H1 (cell line): ENCODE data around the gene COA1. TPM values are rescaled to one million over a fixed set of nuclear protein-coding genes. Genes with fewer than 3 reads are reported as not detected.

Experiments
- CTCF ChIA-PET: fragments of 300-600 bp; sonication (Branson Sonifier 250); formaldehyde crosslinking; loops from one replicate; lab custom pipeline; 2021; ENCODE audit not compliant: partially characterized antibody; lab: Charles Lee
- POLR2A ChIA-PET: fragments of 300-600 bp; sonication (Branson Sonifier 250); formaldehyde crosslinking; loops from one replicate; lab custom pipeline; 2021; ENCODE audit warnings: inconsistent platforms; ENCODE audit not compliant: partially characterized antibody; lab: Charles Lee
- DNase-seq, 2 experiments: peaks; one replicate each; pipeline versions ENCODE4 v3.0.0 to v3.0.0-alpha.2; 2010 to 2022; ENCODE audit warnings: low spot score in 2 of 2, low read depth in 1 of 2, mixed read lengths in 1 of 2
- FAIRE-seq: peaks from 2 replicates; lab custom pipeline; 2011; peaks lifted over from hg19 to GRCh38; lab: Jason Lieb, UNC
- H2AFZ ChIP-seq: 2 replicates; pipeline ENCODE4 v1.8.1; 2012; ENCODE audit warnings: low read length, inconsistent platforms
- H2AK5ac ChIP-seq: 2 replicates; pipeline ENCODE4 v1.6.1; 2013; ENCODE audit warnings: low read depth, low read length
- H2BK120ac ChIP-seq: replicated peaks from 2 replicates; pipeline ENCODE3; 2013; ENCODE audit warnings: low read depth, low read length, inconsistent platforms
- H2BK12ac ChIP-seq: 2 replicates; pipeline ENCODE4 v1.6.1; 2013; ENCODE audit warnings: low read depth, low read length
- H2BK15ac ChIP-seq: 2 replicates; pipeline ENCODE4 v1.6.1; 2013; ENCODE audit warnings: low read length
- H2BK20ac ChIP-seq: 2 replicates; pipeline ENCODE4 v1.6.1; 2013; ENCODE audit warnings: low read length
- H2BK5ac ChIP-seq: 2 replicates; pipeline ENCODE4 v1.6.1; 2013; ENCODE audit warnings: low read depth, low read length
- H3K14ac ChIP-seq: 2 replicates; pipeline ENCODE4 v1.6.1; 2013; ENCODE audit warnings: inconsistent platforms; ENCODE audit not compliant: insufficient read length
- H3K18ac ChIP-seq: 2 replicates; pipeline ENCODE4 v1.6.1; 2013; ENCODE audit warnings: low read length; ENCODE audit errors: extremely low read depth
- H3K23ac ChIP-seq: 2 replicates; pipeline ENCODE4 v1.6.1; 2013; ENCODE audit warnings: inconsistent platforms; ENCODE audit not compliant: insufficient read length
- H3K23me2 ChIP-seq: 2 replicates; pipeline ENCODE4 v1.6.1; 2013; ENCODE audit warnings: low read depth, low read length
- H3K27ac ChIP-seq: 2 replicates; pipeline ENCODE4 v1.6.1; 2011; ENCODE audit warnings: low read depth, low read length, inconsistent platforms
- H3K27me3 ChIP-seq, 4 experiments: replicated peaks in 1 of 4; 1 replicate in 1 of 4; 2 replicates in 3 of 4; pipeline versions ENCODE4 v1.6.1 to v1.8.1; 2011 to 2013; ENCODE audit warnings: low read length in 3 of 4, mild to moderate bottlenecking in 3 of 4, inconsistent platforms in 2 of 4, mixed read lengths in 2 of 4, moderate library complexity in 1 of 4; ENCODE audit not compliant: control insufficient read depth in 3 of 4, insufficient read depth in 3 of 4; ENCODE audit errors: extremely low read depth in 1 of 4
- H3K36me3 ChIP-seq, 4 experiments: 2 replicates each; pipeline versions ENCODE4 v1.6.1 to v1.8.1; 2011 to 2013; ENCODE audit warnings: mild to moderate bottlenecking in 4 of 4, low read length in 3 of 4, moderate library complexity in 2 of 4, control low read depth in 1 of 4, inconsistent platforms in 1 of 4; ENCODE audit not compliant: insufficient read depth in 4 of 4, control insufficient read depth in 2 of 4
- H3K4ac ChIP-seq: replicated peaks from 2 replicates; pipeline ENCODE3; 2013; ENCODE audit warnings: low read length, low read depth, mixed read lengths, inconsistent platforms; ENCODE audit not compliant: insufficient read length
- H3K4me1 ChIP-seq, 4 experiments: replicated peaks in 1 of 4; 1 replicate in 1 of 4; 2 replicates in 3 of 4; pipeline versions ENCODE4 v1.6.1 to v1.8.1; 2011 to 2013; ENCODE audit warnings: low read length in 3 of 4, inconsistent platforms in 2 of 4, mixed read lengths in 1 of 4; ENCODE audit not compliant: insufficient read depth in 4 of 4, control insufficient read depth in 3 of 4
- H3K4me2 ChIP-seq, 2 experiments: 2 replicates each; pipeline versions ENCODE4 v1.6.1 to v1.8.1; 2011 to 2013; ENCODE audit warnings: low read depth in 2 of 2, low read length in 2 of 2, control low read depth in 1 of 2, inconsistent platforms in 1 of 2, mild to moderate bottlenecking in 1 of 2; ENCODE audit not compliant: insufficient read depth in 1 of 2
- H3K4me3 ChIP-seq, 4 experiments: fragments of 200-600, 300-600 bp in 1 of 4; sonication (generic), shearing (Covaris generic), sonication (Bioruptor Twin) in 1 of 4; 2 replicates each; pipeline versions ENCODE4 v1.5.1 to v1.8.1; 2011 to 2016; ENCODE audit warnings: low read length in 4 of 4, low read depth in 3 of 4, control low read depth in 2 of 4, inconsistent platforms in 2 of 4, mild to moderate bottlenecking in 2 of 4, mixed read lengths in 1 of 4, moderate library complexity in 1 of 4; ENCODE audit not compliant: insufficient read depth in 2 of 4; ENCODE audit errors: extremely low read depth in 1 of 4
- H3K56ac ChIP-seq: replicated peaks from 2 replicates; pipeline ENCODE3; 2013; ENCODE audit warnings: low read depth, mild to moderate bottlenecking, mixed read lengths, low read length, inconsistent platforms; ENCODE audit not compliant: insufficient read length
- H3K79me1 ChIP-seq: 2 replicates; pipeline ENCODE4 v1.6.1; 2013; ENCODE audit warnings: low read depth, low read length, control low read depth
- H3K79me2 ChIP-seq, 2 experiments: 2 replicates each; pipeline versions ENCODE4 v1.6.1 to v1.8.1; 2012 to 2013; ENCODE audit warnings: low read length in 2 of 2, mild to moderate bottlenecking in 2 of 2, inconsistent platforms in 1 of 2; ENCODE audit not compliant: insufficient read depth in 2 of 2, control insufficient read depth in 1 of 2
- H3K9ac ChIP-seq, 4 experiments: replicated peaks in 1 of 4; 1 replicate in 1 of 4; 2 replicates in 3 of 4; pipeline versions ENCODE4 v1.6.1 to v1.8.1; 2011 to 2013; ENCODE audit warnings: low read depth in 3 of 4, low read length in 3 of 4, control low read depth in 2 of 4, mild to moderate bottlenecking in 2 of 4, moderate library complexity in 2 of 4, inconsistent platforms in 1 of 4; ENCODE audit errors: extremely low read depth in 1 of 4
- H3K9me3 ChIP-seq, 2 experiments: 2 replicates each; pipeline versions ENCODE4 v1.6.1 to v1.8.1; 2012 to 2013; ENCODE audit warnings: mild to moderate bottlenecking in 2 of 2, moderate library complexity in 2 of 2, control low read depth in 1 of 2, inconsistent platforms in 1 of 2, low read depth in 1 of 2, low read length in 1 of 2, mixed read lengths in 1 of 2; ENCODE audit not compliant: insufficient read depth in 2 of 2
- H4K20me1 ChIP-seq, 2 experiments: replicated peaks in 1 of 2; 2 replicates each; pipeline versions ENCODE3 to v1.8.1; 2011 to 2013; ENCODE audit warnings: inconsistent platforms in 2 of 2, low read length in 2 of 2, mild to moderate bottlenecking in 1 of 2; ENCODE audit not compliant: insufficient read depth in 2 of 2, control insufficient read depth in 1 of 2
- H4K5ac ChIP-seq: 2 replicates; pipeline ENCODE4 v1.6.1; 2013; ENCODE audit warnings: low read length, low read depth, mixed read lengths, inconsistent platforms; ENCODE audit not compliant: insufficient read length
- H4K8ac ChIP-seq: 2 replicates; pipeline ENCODE4 v1.8.0; 2013; ENCODE audit warnings: mild to moderate bottlenecking, moderate library complexity, low read length, inconsistent platforms; ENCODE audit not compliant: insufficient read depth; ENCODE audit errors: extremely low read depth
- H4K91ac ChIP-seq: replicated peaks from 2 replicates; pipeline ENCODE3; 2013; ENCODE audit warnings: low read length, mixed read lengths, inconsistent platforms; ENCODE audit not compliant: insufficient read length
- CREB1 ChIP-seq: IDR thresholded peaks from 2 replicates; pipeline ENCODE4 v1.6.1; 2012; ENCODE audit warnings: inconsistent platforms
- EZH2 ChIP-seq: fragments of 200-600 bp; sonication (generic); IDR thresholded peaks from 2 replicates; pipeline ENCODE4 v1.7.1; 2012; ENCODE audit warnings: low read depth, mild to moderate bottlenecking, moderate library complexity, low read length, inconsistent platforms; ENCODE audit not compliant: severe bottlenecking
- JUN ChIP-seq: IDR thresholded peaks from 2 replicates; pipeline ENCODE4 v1.6.1; 2011; ENCODE audit warnings: low read depth, mild to moderate bottlenecking, improper control_type of control experiment, low read length
- KDM4A ChIP-seq: IDR thresholded peaks from one replicate; pipeline ENCODE4 v1.7.1; 2012; ENCODE audit warnings: low read depth, mild to moderate bottlenecking, moderate library complexity, low read length, inconsistent platforms; ENCODE audit not compliant: severe bottlenecking
- RNF2 ChIP-seq: fragments of 200-900, 300-1000 bp; sonication (generic); IDR thresholded peaks from 2 replicates; pipeline ENCODE4 v1.7.1; 2016; ENCODE audit warnings: borderline replicate concordance, low read depth, mild to moderate bottlenecking, antibody characterized with exemption, low read length; ENCODE audit not compliant: poor library complexity, severe bottlenecking; ENCODE audit errors: missing control alignments
- SIX5 ChIP-seq: IDR thresholded peaks from 2 replicates; pipeline ENCODE4 v1.6.1; 2011; ENCODE audit warnings: mild to moderate bottlenecking, low read depth, low read length
- ZNF274 ChIP-seq: IDR thresholded peaks from 2 replicates; pipeline ENCODE4 v1.7.0; 2012; ENCODE audit warnings: low read length, borderline replicate concordance; ENCODE audit errors: extremely low read depth
- WGBS, 2 experiments: shearing (Covaris generic) in 1 of 2; methylation state at CpG; one replicate each; pipeline versions ENCODE4 v1.1.6 to v1.1.7; 2013 to 2015; ENCODE audit warnings: low lambda C conversion rate in 2 of 2, mixed read lengths in 2 of 2, inconsistent platforms in 1 of 2, low coverage in 1 of 2, missing lambda C conversion rate in 1 of 2; ENCODE audit not compliant: insufficient replicate concordance in 2 of 2, insufficient coverage in 1 of 2, insufficient read length in 1 of 2; ENCODE audit errors: extremely low coverage in 1 of 2, missing lambda C conversion rate in 1 of 2; 5-methylcytosine and 5-hydroxymethylcytosine counted together
- polyA plus RNA-seq, 7 experiments: library from polyadenylated mRNA; depleted of rRNA in 3 of 7; stranded (reverse) in 5 of 7; unstranded in 2 of 7; fragments of >200 nt in 5 of 7; fragments of 200-250 nt in 2 of 7; gene quantifications; 1 replicate in 5 of 7; 2 replicates in 1 of 7; 4 replicates in 1 of 7; pipeline versions ENCODE4 v1.2.1 to v1.2.3, GENCODE V29; 2011 to 2013; ENCODE audit warnings: missing spikeins in 2 of 7, mixed read lengths in 2 of 7
- total RNA-seq: library from RNA; stranded (reverse); fragmentation: NEBNext Ultra II Directional; extraction: Animal tissue kit (Norgen Biotek cat#: 25700); gene quantifications from 2 replicates; pipeline ENCODE4 v1.2.1, GENCODE V29; 2021
- TF ChIP-seq, protein P1 (sequence below): IDR thresholded peaks from 2 replicates; pipeline ENCODE4 v1.6.1; 2011; ENCODE audit warnings: low read depth, mild to moderate bottlenecking, low read length; ENCODE audit not compliant: insufficient read depth

The COA1 gene
- total and polyA plus RNA-seq, 2 of the 8 experiments (the other 6 are each of a cell fraction or from before 2014, with no cell fraction given), result 98.6 to 143 TPM

DNA sequence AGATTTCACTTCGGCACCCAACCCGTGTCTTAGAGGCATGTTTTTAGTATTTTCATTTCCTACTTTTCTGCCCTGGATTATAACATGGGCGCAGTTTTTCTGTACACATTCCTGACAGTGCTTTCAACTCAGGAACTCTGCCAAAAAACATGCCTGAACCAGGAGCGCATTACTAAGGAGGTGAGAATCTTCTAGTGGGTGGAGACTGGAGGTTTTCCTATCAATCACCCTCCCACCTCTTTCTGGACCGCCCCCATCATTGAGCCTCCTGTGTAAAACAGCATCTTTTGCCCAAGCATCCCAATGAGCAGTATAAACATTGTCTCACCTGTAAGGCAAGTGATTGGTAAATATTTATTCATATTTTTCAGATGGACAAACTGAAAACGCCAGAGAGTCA, 93.2 kb downstream of the COA1 start:
- 95% methylated on average over 6 of the region's 6 CpGs; no CpG with 5 or more reads in 1 of the 2 experiments for WGBS, 2 experiments
- FAIRE-seq, result no peak

More for the DNA sequence above, 93.2 kb downstream of the COA1 start:
- H3K27me3 ChIP-seq, result no peaks in the 10 kb centered on the region
- no peak overlapping the region for H2BK20ac ChIP-seq
- H2BK120ac ChIP-seq, result no peak overlapping the region
- no peaks in the 10 kb centered on the region for H3K79me1 ChIP-seq
- no peak overlapping the region for H3K14ac ChIP-seq
- H3K79me2 ChIP-seq, result no peaks in the 10 kb centered on the region
- H3K4ac ChIP-seq, result no peak overlapping the region
- no peak overlapping the region for H3K9ac ChIP-seq
- no peak overlapping the region for H3K56ac ChIP-seq
- no peak for DNase-seq
- no peak overlapping the region for H3K27ac ChIP-seq
- no peaks in the 10 kb centered on the region for H3K23me2 ChIP-seq
- no peak overlapping the region for H2AFZ ChIP-seq
- no peak overlapping the region for H4K5ac ChIP-seq
- H2BK15ac ChIP-seq, result no peak overlapping the region
- H4K91ac ChIP-seq, result no peak overlapping the region
- POLR2A ChIA-PET, result no interaction called here
- H4K8ac ChIP-seq, result no peak overlapping the region
- H3K23ac ChIP-seq, result no peak overlapping the region
- no peak overlapping the region for H2BK5ac ChIP-seq
- H2BK12ac ChIP-seq, result no peak overlapping the region
- no peak overlapping the region for H3K4me2 ChIP-seq
- TF ChIP-seq RNF2, result no peak
- no peak for TF ChIP-seq EZH2
- no peak for TF ChIP-seq JUN
- TF ChIP-seq CREB1, result no peak
- no peak for TF ChIP-seq SIX5
- TF ChIP-seq, protein P1, sequence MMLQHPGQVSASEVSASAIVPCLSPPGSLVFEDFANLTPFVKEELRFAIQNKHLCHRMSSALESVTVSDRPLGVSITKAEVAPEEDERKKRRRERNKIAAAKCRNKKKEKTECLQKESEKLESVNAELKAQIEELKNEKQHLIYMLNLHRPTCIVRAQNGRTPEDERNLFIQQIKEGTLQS, result no peak
- TF ChIP-seq ZNF274, result no peak
- no peak for TF ChIP-seq KDM4A
- CTCF ChIA-PET, result interaction anchor here (2.6 kb wide), 1 partner anchor 54 kb away, joined by 10 read pairs; the partner anchor contains the start of gene STK17A
- H3K9me3 ChIP-seq, result no peaks in the 10 kb centered on the region
- no peaks in the 10 kb centered on the region for H3K4me1 ChIP-seq
- H4K20me1 ChIP-seq, result peaks cover 0 to 1% of the 10 kb centered on the region in 2 experiments
- H3K36me3 ChIP-seq, result peaks cover 0 to 68% (median 44%) of the 10 kb centered on the region in 4 experiments; a peak in 7 of 8 replicates
- no peak overlapping the region for H3K18ac ChIP-seq
- H2AK5ac ChIP-seq, result no peak overlapping the region
- no peak overlapping the region for H3K4me3 ChIP-seq
